KMS-11 (cell line): Measurements from ENCODE around the gene TRERF1.

ENCODE experiments used
- H2AFZ ChIP-seq: fragments of 200-600 bp; sonication (generic); 2 replicates; pipeline ENCODE4 v1.6.1; 2016; ENCODE audit warnings: antibody characterized with exemption, mixed run types, low read depth
- H3K27ac ChIP-seq: fragments of 200-600 bp; sonication (generic); 2 replicates; pipeline ENCODE4 v1.6.1; 2016; ENCODE audit warnings: mild to moderate bottlenecking, mixed run types
- H3K27me3 ChIP-seq: fragments of 200-600 bp; sonication (generic); 2 replicates; pipeline ENCODE4 v1.6.1; 2017; ENCODE audit warnings: mild to moderate bottlenecking, low read depth, mixed run types, moderate library complexity; ENCODE audit not compliant: insufficient read depth
- H3K36me3 ChIP-seq: fragments of 200-600 bp; sonication (generic); 2 replicates; pipeline ENCODE4 v1.6.1; 2017; ENCODE audit warnings: mild to moderate bottlenecking, mixed run types; ENCODE audit not compliant: insufficient read depth
- H3K4me1 ChIP-seq: fragments of 200-600 bp; sonication (generic); 2 replicates; pipeline ENCODE4 v1.6.1; 2016; ENCODE audit warnings: mild to moderate bottlenecking, low read depth, mixed run types; ENCODE audit not compliant: poor library complexity, severe bottlenecking
- H3K4me2 ChIP-seq: fragments of 200-600 bp; sonication (generic); 2 replicates; pipeline ENCODE4 v1.7.0; 2016; ENCODE audit warnings: mild to moderate bottlenecking, mixed run types
- H3K4me3 ChIP-seq: fragments of 200-600 bp; sonication (generic); IDR thresholded peaks from 2 replicates; pipeline ENCODE4 v1.6.1; 2017; ENCODE audit warnings: low read depth, low read length, mixed read lengths; ENCODE audit not compliant: insufficient read depth
- H3K79me2 ChIP-seq: fragments of 200-600 bp; sonication (generic); 2 replicates; pipeline ENCODE4 v1.6.1; 2016; ENCODE audit warnings: low read depth, mixed run types; ENCODE audit not compliant: insufficient read depth
- H3K9ac ChIP-seq: fragments of 200-600 bp; sonication (generic); 2 replicates; pipeline ENCODE4 v1.6.1; 2016; ENCODE audit warnings: mild to moderate bottlenecking, mixed run types
- H4K20me1 ChIP-seq: fragments of 200-600 bp; sonication (generic); 2 replicates; pipeline ENCODE4 v1.6.1; 2016; ENCODE audit warnings: mild to moderate bottlenecking, mixed run types; ENCODE audit not compliant: insufficient read depth
- TF ChIP-seq, protein P1 (sequence below): fragments of 200-600 bp; sonication (generic); conservative IDR thresholded peaks from 2 replicates; pipeline ENCODE4 v1.6.1; 2017; ENCODE audit warnings: low read depth, mild to moderate bottlenecking, antibody characterized with exemption, low read length, moderate library complexity, mixed read lengths

TRERF1 gene

DNA sequence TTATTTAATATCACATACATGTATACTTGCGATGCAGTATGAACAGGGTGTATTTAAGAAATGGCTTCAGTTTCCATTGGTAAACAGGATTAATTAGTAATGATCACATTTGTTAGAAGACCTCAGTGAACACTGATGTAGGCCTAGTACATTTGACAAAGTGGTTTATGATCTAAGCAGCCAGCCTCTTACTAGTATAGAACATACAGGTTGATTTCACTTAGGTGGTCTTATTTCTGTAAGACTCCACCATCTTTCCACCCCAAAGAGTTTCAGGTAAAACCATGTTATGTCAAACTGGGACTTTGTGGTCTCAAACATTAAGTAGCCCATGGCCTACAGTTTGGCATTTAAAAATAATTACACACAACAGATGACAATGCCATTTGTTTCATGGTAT, 213.9 kb downstream of the TRERF1 start:
- Histone ChIP-seq H3K27me3 (no peaks in the 10 kb centered on the region), H3K4me2 (no peak overlapping the region), H3K9ac (no peak overlapping the region), H2AFZ (no peak overlapping the region), H3K4me1 (no peaks in the 10 kb centered on the region), H3K27ac (no peak overlapping the region), H4K20me1 (no peaks in the 10 kb centered on the region), H3K36me3 (no peaks in the 10 kb centered on the region), H3K4me3 (no peak overlapping the region), H3K79me2 (no peaks in the 10 kb centered on the region)
- TF ChIP-seq, protein P1, sequence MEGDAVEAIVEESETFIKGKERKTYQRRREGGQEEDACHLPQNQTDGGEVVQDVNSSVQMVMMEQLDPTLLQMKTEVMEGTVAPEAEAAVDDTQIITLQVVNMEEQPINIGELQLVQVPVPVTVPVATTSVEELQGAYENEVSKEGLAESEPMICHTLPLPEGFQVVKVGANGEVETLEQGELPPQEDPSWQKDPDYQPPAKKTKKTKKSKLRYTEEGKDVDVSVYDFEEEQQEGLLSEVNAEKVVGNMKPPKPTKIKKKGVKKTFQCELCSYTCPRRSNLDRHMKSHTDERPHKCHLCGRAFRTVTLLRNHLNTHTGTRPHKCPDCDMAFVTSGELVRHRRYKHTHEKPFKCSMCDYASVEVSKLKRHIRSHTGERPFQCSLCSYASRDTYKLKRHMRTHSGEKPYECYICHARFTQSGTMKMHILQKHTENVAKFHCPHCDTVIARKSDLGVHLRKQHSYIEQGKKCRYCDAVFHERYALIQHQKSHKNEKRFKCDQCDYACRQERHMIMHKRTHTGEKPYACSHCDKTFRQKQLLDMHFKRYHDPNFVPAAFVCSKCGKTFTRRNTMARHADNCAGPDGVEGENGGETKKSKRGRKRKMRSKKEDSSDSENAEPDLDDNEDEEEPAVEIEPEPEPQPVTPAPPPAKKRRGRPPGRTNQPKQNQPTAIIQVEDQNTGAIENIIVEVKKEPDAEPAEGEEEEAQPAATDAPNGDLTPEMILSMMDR = no peak

DNA sequence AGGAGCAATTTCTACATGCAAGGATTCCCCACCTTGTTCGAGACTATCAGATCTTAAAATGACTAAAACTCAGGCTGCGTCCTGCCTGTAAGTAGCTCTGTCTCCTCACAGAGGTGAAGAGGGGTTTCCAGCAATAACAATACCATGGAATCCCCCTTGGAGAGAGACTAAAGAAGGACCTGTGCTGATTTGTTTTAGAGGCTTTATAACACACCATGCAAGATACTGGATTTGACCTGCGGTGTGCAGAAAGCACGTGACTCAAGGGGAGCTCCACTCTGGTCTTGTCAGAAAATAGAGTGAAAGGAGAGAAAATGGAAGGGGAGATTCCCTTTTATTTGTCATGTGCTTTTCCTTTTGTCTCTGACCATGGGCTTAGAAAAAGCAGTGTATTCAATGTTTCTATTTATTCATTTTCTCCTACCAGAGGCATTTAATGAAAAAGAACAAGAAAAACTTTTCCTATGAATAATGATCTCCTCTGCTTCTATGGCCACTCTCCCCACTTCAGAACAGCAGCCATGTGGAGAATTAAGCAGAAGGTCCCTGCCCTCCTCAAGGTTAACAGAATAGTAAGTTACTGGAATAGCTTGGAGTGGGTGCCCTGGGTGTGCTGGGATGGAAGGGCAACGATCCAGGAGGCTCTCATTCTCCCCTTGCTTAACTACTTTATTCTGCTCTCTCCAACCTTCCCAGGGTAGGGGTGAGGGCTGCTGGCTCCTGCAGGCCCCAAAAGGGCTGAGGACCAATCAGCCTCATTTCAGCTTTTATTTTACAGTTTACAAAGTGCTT, 214.8 kb downstream of the TRERF1 start:
- Histone ChIP-seq H3K27ac (no peak overlapping the region), H3K79me2 (no peaks in the 10 kb centered on the region), H3K4me3 (no peak overlapping the region)

DNA sequence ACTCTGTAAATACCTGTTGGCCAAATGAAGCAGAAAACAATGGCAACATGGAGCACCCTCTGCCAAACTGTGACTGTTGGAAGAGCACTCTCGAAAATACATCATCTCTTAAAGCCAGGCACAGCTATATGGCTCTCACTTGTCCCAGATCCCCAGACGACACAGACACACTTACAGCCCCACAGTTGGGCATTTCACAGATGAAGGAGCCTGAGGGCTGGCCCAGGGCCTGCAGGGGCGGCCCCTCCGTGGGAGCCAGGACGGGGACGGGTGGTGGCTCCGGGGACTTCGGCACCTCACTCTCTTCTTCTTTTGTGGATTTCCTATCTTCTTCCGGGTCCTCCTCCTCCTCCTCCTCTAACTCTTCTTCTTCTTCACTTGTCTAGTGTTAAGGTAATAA, 215.7 kb downstream of the TRERF1 start:
- Histone ChIP-seq H3K4me3 (no peak overlapping the region), H3K79me2 (no peaks in the 10 kb centered on the region), H2AFZ (no peak overlapping the region), H3K9ac (no peak overlapping the region), H3K4me2 (no peak overlapping the region), H3K27me3 (no peaks in the 10 kb centered on the region), H3K36me3 (no peaks in the 10 kb centered on the region), H4K20me1 (no peaks in the 10 kb centered on the region), H3K27ac (no peak overlapping the region), H3K4me1 (no peaks in the 10 kb centered on the region)
- TF ChIP-seq, protein P1 = no peak

More for the DNA sequence above, 214.8 kb downstream of the TRERF1 start:
- Histone ChIP-seq H3K9ac (no peak overlapping the region), H3K4me2 (no peak overlapping the region), H3K4me1 (no peaks in the 10 kb centered on the region), H3K36me3 (no peaks in the 10 kb centered on the region), H2AFZ (no peak overlapping the region), H4K20me1 (no peaks in the 10 kb centered on the region), H3K27me3 (no peaks in the 10 kb centered on the region)
- TF ChIP-seq, protein P1 = no peak

DNA sequence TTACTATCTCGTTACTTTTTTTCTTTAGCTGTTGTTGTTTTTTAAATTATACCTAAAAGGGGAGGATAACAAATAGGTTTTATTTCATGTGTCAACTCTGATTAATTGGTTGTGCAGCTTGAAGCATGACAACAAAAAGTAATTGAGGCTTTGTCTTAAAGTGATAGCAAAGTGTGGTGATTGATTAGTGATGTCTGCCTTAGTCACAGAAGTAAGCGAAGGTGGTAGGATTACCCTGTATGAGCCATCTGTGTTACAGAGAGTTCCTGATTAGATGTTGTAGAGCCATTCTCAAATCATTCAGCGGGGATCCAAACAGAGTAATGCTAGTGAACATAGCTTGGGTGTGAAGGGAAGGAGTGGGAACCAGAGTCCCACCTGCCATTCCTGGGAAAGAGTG, 219.7 kb downstream of the TRERF1 start:
- Histone ChIP-seq H3K4me2 (no peak overlapping the region), H3K27me3 (no peaks in the 10 kb centered on the region), H3K9ac (no peak overlapping the region), H2AFZ (no peak overlapping the region), H4K20me1 (no peaks in the 10 kb centered on the region), H3K4me1 (no peaks in the 10 kb centered on the region), H3K4me3 (no peak overlapping the region), H3K36me3 (no peaks in the 10 kb centered on the region), H3K27ac (no peak overlapping the region), H3K79me2 (no peaks in the 10 kb centered on the region)
- TF ChIP-seq, protein P1 = no peak
